Choroid plexus epithelial cell (primary cell): ENCODE results near the gene PRPF38A.

Source experiments
- DNase-seq: peaks from one replicate; pipeline ENCODE4 v3.0.0-alpha.2; 2010; ENCODE audit warnings: low read depth
- H3K4me3 ChIP-seq: 2 replicates; pipeline ENCODE4 v1.5.1; 2011; ENCODE audit warnings: low read depth, mild to moderate bottlenecking, control low read depth, low read length, moderate library complexity
- CTCF ChIP-seq: conservative IDR thresholded peaks from 2 replicates; pipeline ENCODE4 v1.5.1; 2011; ENCODE audit warnings: low read depth, mild to moderate bottlenecking, control low read depth, inconsistent platforms, low read length, moderate library complexity

The PRPF38A gene

GRCh38 chr1:52454779-52455178, 50.4 kb downstream of the PRPF38A start:
- no peak overlapping the region for H3K4me3 ChIP-seq
- TF ChIP-seq CTCF, result no peak
- DNase-seq, result no peak

GRCh38 chr1:52455686-52456085, 51.3 kb downstream of the PRPF38A start:
- H3K4me3 ChIP-seq, result no peak overlapping the region
- DNase-seq, result no peak
- TF ChIP-seq CTCF, result no peak

- no peak for DNase-seq
- H3K4me3 ChIP-seq, result no peak overlapping the region
- TF ChIP-seq CTCF, result no peak
Measured at GRCh38 chr1:52460694-52461093, 56.3 kb downstream of the PRPF38A start.

- no peak for DNase-seq
- H3K4me3 ChIP-seq, result no peak overlapping the region
- no peak for TF ChIP-seq CTCF
Measured at GRCh38 chr1:52461821-52462220, 57.4 kb downstream of the PRPF38A start.

GRCh38 chr1:52463891-52464290, 59.5 kb downstream of the PRPF38A start:
- DNase-seq, result no peak
- no peak overlapping the region for H3K4me3 ChIP-seq
- TF ChIP-seq CTCF, result no peak

GRCh38 chr1:52469108-52469507, 64.7 kb downstream of the PRPF38A start:
- DNase-seq, result no peak
- TF ChIP-seq CTCF, result no peak
- no peak overlapping the region for H3K4me3 ChIP-seq
